ENCODE data around the gene PLCB1. TPM values are rescaled to one million over a fixed set of nuclear protein-coding genes. Genes with fewer than 3 reads are reported as not detected.
"Not testable (repeated sequence)": the region's sequence is repeated elsewhere in the genome, so short reads cannot be mapped to it uniquely, and the experiment has no call there.

PLCB1 gene
- total RNA-seq, 1 donor from 2014 or later: 6.3 TPM

- peaks cover 42% of the 10 kb centered on the region for H3K4me1 ChIP-seq
These were observed 22.6 kb downstream of the PLCB1 start for GRCh38 chr20:8154638-8155037.

GRCh38 chr20:8155229-8155628 lies 23.2 kb downstream of the PLCB1 start:
- ATAC-seq (no peak), DNase-seq (no peak)
- Histone ChIP-seq H3K27ac (no peak overlapping the region), H3K9me3 (no peaks in the 10 kb centered on the region), H3K36me3 (no peaks in the 10 kb centered on the region), H3K4me1 (peaks cover 42% of the 10 kb centered on the region), H3K27me3 (ENCODE audit: low read depth) (no peaks in the 10 kb centered on the region), H3K4me3 (no peak overlapping the region)
- intact Hi-C loops (cut with DNase I): no loop called here
- TF ChIP-seq CTCF (IDR thresholded peaks at IDR 0.05): no peak

More at GRCh38 chr20:8154638-8155037, 22.6 kb downstream of the PLCB1 start:
- H3K27me3 ChIP-seq (ENCODE audit: low read depth): no peaks in the 10 kb centered on the region
- no peak overlapping the region for H3K4me3 ChIP-seq
- H3K9me3 ChIP-seq: no peaks in the 10 kb centered on the region
- ATAC-seq: no peak
- no peak overlapping the region for H3K27ac ChIP-seq
- no peak for TF ChIP-seq CTCF (IDR thresholded peaks at IDR 0.05)
- intact Hi-C loops (cut with DNase I): no loop called here
- no peak for DNase-seq
- H3K36me3 ChIP-seq: no peaks in the 10 kb centered on the region

GRCh38 chr20:8155812-8156211 lies 23.7 kb downstream of the PLCB1 start:
- Histone ChIP-seq H3K4me3 (no peak overlapping the region), H3K36me3 (no peaks in the 10 kb centered on the region), H3K27me3 (ENCODE audit: low read depth) (no peaks in the 10 kb centered on the region), H3K9me3 (no peaks in the 10 kb centered on the region), H3K27ac (no peak overlapping the region), H3K4me1 (peaks cover 42% of the 10 kb centered on the region)
- TF ChIP-seq CTCF (IDR thresholded peaks at IDR 0.05): no peak
- ATAC-seq: no peak
- intact Hi-C loops (cut with DNase I): no loop called here
- no peak for DNase-seq

- H3K4me3 ChIP-seq: no peak overlapping the region
- peaks cover 41% of the 10 kb centered on the region for H3K4me1 ChIP-seq
- peak in 1 of 2 donors; percentile 34 for ATAC-seq
- DNase-seq: no peak
- no peak for TF ChIP-seq CTCF (IDR thresholded peaks at IDR 0.05)
- H3K27ac ChIP-seq: no peak overlapping the region
- no peaks in the 10 kb centered on the region for H3K36me3 ChIP-seq
- no peaks in the 10 kb centered on the region for H3K9me3 ChIP-seq
- intact Hi-C loops (cut with DNase I): no loop called here
- H3K27me3 ChIP-seq (ENCODE audit: low read depth): no peaks in the 10 kb centered on the region
These were observed 24.4 kb downstream of the PLCB1 start for GRCh38 chr20:8156235-8157079.

GRCh38 chr20:8159217-8159616 lies 27.2 kb downstream of the PLCB1 start:
- H3K4me3 ChIP-seq; H3K27me3 ChIP-seq (ENCODE audit: low read depth); intact Hi-C loops (cut with DNase I); DNase-seq; H3K9me3 ChIP-seq; H3K27ac ChIP-seq; ATAC-seq; H3K36me3 ChIP-seq: not testable (repeated sequence)
- peaks cover 18% of the 10 kb centered on the region for H3K4me1 ChIP-seq
